ENCODE results near the gene RAB11FIP4.

The RAB11FIP4 gene

DNA sequence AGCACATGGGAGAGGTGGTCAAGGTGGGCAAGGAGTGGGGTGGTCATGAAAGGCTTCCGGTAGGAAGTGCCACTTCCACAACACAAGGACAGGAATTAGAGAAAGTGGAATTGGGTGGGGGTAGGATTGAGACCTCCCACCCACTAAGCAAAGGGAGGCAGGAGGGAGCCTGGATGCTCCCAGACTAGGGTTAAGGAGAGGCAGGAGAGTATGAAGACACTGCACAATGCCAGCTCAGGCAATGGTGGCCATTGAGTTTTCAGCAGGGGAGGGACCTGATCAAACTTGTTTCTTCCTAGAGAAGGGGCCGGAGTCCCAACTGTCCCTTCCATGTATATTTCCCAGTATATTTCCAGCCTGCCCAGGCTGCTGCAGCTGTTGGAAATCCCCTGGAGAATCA, 3.1 kb upstream of the RAB11FIP4 start:
- no peak for DNase-seq

DNA sequence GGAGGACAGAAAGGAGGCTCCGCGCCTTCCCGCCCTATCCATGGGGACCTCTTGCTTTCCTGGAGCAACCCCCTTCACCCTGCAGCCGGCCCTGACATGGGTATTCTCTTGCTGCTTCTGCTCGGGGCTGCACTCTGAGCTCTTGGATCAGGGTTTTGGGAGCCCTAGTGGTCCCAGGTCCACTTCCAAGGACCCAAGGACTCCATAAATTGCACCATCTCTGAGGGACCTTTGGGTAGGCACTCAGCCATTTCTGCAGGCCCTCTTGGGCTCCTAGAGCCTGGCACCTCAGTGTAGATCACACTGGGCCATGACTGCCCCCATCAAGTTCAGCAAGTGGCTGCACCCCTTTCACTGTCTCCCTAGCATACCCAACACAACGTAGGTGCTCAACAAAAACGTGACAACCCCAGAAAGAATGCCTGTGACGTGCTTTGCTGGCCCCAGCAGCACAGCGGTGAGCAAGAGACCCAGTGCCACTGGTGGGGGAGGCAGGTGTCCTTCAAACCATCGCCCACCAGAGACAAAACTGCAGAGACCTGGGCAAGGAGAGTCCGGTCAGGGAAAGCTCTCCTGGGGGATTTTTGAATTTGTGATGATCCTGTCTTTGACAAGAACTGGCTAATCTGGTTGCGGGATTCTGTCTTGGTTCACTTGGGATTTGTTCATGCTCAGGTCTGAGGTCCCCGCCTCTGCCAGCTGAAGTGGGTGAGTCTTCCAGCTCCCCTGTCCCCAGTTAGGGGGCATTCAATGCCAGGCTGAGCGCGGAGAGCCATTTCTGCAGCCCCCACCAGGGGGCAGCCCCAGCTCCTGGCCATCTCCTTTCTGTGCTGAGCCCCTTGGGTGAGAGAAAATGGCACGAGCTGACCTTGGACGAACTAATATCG, 2.5 kb upstream of the RAB11FIP4 start:
- DNase-seq, result peak; percentile 33

DNA sequence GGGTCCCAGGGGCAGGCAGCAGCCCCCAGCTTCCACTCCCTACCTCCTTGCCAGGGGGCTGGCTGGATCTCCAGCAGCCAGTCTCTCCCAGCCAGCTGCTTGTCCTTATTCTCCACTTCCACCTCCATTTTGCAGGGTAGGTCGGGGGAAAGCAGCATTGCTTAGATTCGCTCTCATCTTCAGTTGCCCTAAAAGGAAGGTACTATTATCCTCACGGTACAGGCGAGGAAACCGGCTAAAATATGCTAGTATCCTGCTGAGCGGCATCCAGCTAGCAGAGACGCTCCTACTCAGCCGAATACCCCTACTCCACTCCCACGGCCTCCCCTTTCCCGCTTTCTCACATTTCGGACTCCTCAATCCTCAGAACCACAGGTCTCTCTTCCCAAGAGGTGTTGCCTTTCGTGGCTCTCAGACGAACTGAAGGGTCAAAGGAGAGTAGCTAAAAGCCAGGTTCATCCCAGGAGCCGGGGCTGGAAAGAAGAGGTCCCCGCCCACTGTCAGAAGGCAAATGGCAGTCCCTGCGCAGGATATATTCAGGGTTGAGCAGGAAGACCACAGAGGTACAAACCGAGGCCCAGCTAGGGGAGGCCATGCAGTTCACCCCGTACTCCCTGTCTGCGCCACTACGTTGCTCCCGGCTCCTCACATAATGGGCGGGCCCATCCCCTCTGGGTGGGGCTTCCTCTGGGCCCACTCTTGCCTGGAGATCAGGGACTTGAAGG, 1.7 kb upstream of the RAB11FIP4 start:
- no peak for DNase-seq

DNA sequence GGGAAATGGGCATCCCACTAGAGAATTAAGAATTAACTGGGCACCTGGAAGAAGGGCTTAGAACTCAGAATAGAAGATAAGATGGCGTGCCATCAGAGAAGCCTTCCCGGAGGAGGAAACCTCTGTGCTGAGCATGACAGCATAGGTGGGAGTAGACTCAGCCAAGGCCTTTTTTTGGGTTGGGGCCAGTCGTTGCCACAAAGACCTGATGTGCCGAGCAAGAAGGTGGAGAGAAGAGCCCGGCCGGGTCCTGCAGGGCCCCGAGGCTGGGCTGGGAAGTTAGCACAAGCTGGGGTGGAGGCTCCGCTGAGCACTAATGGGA, 1.1 kb upstream of the RAB11FIP4 start:
- DNase-seq, result no peak

DNA sequence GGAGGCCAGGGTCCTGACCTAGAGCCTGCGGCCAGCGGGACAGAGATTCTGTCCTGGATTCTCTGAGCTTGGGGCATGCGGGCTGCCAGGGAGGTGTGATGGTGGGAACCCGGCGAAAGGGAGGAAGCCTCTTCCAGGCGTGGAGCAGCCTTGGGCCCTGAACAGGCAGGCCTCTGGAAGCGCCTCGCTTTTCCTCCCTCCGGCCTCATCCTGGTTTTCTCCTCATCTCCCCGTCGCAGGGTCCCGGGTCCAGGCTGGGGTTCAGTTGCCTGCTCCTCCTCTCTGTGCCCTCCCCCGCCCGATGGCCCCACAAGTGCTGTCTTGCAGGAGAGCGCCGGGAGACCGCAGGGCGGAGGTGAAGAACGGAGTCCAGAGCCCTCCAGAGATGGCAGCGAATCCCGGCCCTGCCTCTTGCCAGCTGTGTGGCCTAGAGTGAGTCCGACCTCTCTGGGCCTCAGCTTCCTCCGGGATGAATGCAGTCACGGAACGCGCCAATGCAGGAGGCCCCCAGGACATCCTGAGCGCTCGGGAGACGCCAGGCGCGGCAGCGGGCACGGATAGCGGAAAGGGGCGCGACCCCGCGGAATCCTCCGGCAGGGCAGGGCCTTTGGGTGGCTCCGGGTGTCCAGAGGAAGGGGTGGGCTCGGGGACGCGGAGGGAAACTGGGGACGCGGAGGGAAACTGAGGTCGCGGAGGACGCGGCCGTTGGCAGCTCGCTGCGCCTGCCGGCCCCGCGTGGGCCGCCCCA, 553 bp upstream of the RAB11FIP4 start:
- DNase-seq, result no peak

DNA sequence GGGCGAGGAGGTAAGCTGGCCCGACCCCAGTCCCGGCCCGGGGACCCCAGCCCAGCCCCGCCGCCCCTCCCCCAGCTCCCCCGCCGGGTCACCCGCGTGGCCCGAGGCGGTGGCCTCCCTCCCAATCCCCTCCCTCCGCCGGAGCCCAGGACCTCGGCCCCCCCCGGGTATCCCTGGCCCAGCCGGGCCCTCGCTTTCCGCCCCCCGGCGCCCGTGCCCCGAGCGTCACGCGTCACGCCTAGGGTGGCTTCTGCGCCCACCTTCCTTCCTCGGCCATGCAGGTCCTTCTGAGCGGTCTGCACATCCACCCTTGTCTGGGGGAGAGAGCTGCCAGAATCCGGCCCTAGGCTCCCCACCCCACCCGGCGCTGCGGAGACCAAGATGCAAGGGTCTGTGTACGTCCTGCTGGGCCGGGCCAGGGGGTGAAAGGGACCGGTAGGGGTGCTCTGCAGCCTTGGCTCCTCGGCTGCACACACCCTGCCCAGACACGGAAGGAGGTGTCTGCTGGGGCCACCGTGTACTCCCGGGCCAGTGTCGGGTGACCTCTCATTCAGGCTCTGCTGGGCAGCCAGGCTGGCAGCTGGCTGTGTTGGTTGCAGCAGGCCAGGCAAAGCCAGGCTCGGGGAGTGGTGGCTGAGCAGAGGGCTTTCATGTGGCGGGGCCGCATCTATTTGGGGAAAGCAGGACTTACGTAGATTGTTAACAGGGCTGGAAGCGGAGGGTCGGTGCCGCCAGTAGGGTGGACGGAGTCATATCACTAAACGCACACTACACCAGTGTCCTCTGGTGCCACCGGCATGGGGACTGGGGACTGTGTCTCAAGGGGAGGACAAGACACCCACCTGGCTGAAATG, 754 bp downstream of the RAB11FIP4 start:
- DNase-seq, result no peak

DNA sequence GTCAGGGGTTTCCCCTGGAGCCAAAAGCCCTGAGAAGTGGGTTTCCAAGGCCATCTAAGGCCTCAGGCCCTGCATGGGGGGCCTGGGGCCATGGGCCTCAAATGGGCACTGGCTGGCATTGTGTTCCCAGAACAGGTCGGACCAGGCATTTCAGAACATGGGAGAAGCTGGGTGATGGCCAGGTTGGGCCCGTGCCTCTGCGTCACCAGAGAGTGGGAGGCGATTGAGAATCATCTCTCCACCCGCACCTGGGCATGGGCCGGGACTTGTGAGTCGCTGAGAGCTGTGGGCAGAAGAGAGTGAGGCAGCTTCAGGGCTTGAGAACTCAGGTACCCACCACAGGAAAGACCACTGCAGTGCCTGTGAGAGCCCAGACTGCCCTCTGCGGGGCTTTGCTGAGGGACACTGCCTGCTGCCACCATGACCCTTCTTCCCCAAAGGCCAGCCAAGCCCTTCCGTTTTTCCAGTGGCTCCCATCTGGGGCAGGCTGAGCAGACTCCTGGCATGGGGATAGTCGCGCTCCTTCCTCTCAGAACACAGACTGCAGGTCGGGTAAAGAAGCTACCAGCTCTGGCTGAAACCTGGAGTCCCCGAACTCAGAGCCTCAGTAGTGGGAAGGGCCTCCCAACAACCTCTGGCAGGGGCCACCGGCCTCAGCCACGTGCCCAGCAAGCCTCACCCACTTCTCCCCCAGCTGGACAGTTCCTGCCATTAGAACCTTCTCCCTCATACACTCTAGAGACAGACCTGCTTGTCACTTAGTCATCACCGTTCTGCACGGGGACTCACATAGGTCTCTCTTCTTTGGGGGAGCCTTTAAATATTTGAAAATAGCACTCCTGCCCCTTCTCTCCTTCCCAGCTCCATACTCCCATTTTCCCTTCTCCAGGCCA, 1.6 kb downstream of the RAB11FIP4 start:
- no peak for DNase-seq

DNA sequence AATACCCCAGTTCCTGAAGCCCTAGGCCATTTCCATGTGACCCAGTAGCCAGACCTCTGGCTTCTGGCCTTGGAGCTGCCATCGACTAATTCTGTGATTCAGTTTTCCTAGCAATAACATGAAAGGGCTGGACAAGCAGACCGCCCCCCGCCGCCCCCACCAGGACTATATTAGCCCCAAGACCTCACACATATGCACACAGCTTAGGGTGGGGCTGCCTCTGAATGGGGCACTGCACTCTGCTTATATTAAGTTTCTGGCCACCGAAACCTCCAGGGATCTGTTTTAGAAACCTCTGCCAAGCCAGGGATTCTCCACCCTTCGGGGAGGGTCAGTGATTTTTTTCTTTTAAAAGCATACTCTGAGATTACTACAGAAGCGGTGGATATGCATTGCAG, 2.3 kb downstream of the RAB11FIP4 start:
- DNase-seq, result no peak

DNA sequence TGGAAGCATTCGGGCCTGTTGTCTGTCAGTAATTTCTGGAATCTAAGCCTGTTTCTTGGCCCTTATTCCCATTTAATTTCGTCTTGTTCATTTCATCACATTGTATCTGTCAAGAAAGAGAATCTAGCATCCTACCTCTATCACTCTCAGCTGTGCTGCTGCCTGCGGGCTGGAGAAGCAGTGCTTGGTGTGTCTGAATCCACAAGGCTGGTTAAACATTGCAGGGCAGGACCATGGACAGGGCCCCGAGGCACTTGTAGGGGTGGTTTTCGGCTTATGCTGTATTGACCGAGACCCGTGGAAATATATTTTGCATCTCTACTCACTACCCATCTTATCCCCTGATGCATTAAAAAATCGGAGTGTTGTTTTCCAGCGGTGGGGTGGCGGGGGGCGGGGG, 3.1 kb downstream of the RAB11FIP4 start:
- DNase-seq, result peak; percentile 39

DNA sequence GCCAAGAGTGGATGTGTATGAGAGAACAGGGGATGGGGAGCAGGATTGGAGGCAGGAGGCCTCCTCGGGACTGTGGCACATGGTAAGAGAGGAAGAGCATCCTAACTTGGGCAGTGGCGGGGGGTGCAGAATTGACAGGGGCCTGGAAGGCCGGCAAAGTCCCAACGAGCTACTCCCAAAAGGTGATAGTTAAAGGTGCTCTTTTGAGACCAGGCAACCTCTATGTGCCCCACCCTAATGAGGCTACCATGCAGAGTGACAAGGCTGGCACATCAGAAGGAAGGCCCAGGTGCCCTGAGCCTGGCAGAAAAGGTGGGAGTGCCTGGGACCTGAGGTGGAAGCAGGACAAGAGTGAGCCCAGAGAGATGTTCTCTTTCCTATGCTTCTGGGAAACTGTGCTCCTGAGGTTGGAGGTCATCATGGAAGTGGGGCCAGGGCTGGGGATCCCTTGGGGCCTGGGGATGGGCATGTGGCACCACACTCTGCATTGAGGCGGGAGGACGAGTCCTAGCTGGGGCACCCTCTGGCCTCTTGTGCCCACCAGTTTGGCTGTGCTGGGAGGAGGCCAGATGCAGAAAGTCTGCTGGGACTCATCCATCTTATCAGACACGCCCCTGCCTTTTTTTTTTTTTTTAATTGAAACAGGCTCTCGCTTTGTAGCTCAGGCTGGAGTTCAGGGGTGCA, 5.9 kb downstream of the RAB11FIP4 start:
- DNase-seq, result no peak

DNA sequence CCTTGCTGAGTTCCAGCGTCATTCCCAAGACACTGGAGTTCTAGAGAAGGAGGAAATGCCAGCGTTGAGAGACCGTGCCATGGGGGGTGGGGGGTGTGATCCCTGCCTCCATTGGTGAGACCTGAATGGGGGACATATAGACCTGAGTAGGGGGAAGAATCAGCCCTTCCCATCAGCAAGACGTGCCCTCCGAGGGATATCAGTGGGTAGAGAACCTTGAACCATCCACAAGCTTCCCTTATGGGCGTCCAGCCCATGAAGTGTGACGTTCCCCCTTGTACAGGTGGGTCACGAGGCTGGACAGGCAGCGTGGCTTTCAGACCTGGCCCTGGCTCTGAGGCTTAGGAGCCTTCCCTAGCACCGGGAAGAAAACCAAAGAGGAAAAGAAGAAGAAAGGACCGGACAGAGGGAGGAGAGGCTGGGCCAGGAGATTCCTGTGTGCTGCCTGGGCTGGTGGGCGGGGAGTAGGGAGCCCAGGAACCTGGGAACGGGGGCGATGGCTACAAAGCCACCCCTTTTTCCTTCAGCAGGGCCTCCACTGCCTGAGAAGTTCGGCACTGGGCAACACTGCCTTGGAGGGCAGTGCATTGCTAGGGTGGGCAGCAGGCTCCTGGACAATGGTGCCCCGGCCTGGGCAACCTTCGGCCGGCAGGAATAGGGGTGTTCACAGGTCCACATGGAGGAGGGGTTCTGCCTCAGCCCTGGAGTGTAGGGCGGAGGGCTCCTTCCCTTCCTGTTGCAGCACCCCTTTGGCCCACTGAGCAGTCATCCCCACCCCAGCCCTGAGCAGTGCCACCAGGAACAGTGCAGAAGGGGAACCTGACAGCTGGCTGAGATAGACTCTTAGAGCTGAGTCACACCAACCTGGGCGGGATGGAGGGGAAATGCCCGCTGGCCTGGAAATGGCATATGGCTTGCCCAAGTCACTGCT, 7.2 kb downstream of the RAB11FIP4 start:
- no peak for DNase-seq

DNA sequence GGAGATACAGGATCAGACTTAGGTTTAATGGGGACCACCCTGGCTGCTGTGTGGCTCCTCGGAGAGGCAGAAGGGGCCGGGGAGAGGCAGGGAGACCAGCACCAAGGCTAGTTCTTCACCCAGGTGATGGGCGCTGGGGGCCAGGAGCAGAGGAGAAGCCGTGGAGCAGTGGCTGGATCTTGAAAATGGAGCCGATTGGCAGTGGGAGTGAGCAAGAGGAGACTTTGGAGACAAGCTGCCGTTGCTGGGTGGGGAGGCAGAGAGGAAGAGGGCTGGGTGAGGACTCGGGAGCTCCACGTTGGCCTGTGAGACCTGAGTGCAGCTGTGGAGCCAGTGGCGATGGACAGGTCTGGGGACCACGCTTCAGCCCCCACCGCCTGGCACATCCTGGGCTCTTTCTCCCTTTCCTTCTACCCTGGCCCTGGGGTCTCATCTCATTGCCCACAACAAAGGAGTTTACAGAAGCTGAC, 9.0 kb downstream of the RAB11FIP4 start:
- DNase-seq, result no peak

DNA sequence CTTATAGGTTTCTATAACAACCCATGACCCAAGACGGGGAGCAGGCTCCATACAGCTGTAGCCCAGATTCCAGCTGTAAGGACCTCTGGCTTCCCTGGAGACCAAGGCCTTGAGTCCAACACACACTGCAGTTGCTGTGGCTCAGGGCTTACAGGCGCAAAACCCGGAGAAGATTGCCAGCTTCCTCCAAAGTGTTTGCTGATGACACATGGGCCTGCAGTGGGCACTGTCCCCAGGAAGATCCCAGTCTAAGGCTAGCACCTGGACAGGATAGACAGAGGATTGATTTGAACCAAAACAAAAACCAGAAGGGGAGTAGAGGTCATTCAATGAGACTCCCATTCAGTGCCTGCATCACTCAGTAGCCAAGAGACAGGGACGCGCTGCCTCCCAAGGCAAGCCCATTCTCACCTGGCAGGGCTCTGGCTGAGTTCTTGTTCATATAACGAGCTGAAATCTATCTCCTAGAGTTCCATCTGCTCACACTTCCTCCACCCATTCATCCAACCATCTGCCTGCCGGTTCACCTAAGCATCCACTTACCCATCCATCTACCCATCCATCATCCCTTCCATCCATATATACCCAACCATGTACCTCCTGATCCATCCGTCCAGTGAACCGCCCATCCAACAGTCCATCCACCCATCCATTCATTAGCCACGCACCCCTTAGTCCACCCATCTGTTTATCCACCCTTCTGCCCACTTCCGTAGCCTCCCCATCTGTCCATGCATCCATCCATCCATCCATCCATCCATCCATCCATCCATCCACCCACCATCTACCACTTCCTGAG, 10.2 kb downstream of the RAB11FIP4 start:
- DNase-seq, result no peak

DNA sequence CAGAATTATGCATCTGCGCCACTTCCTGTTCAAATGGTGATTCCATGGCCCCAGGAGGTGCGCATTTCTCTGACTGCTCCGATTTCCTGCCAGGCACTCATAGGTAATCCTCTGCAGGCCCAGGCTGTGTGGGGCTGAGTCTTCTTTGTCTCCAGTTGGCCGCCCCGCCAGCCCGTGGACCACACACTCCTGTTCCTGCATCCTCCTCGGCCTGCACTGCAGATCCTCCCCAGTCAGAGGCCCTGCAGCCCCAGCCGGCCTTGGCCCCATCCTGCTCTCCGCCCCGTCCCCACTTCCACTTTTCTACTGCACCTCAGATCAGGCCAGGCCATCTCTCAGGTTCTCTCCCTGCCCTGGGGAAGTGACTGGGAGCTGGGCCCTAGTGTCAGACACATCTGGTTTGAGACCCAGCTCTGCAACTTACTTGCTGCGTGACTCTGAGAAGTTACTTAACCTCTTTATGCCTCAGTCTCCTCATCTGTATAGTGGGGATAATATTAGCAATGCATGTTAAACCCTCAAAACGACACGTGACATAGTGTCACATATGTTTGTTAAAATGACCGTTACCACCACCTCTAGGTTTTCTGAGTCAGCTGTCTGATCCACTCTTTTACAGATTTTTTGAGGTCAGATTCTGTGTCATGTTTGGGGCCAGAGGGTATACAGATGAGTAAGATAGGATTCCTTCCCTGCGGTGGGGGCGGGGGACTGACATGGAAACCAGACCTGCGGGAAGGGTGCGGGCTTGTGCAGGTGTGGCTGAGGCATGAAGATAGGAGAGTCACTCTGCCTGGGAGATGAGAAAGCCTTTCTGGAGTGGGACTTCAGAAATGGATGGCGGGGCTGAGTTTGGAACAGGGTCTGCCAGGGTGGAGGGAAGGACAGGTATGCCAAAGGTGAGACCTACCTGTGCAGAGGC, 12.8 kb downstream of the RAB11FIP4 start:
- DNase-seq, result peak; percentile 16

DNA sequence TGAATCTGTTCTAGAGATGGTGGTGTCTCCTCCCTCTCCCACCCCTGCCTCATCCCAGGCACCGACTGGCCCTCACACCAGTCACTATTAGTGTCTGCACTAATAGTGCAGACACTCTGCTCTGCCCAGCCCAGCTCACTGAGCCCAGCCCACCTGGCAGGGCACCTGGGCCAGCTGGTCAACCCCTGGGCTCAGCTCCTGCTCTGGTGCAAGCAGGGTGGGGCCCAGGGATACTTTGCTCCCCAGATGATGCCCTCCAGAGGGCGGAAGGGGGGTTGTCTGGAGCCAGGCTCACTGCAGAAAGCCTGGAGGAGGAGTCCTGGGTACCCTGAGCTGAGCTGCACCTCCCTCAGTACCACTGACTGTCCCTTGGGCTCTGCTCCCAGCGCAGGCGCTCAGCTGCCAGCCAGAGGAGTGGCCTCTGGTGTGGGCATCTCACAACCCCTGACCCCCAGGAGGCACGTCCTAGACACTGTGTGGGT, 14.5 kb downstream of the RAB11FIP4 start:
- no peak for DNase-seq

DNA sequence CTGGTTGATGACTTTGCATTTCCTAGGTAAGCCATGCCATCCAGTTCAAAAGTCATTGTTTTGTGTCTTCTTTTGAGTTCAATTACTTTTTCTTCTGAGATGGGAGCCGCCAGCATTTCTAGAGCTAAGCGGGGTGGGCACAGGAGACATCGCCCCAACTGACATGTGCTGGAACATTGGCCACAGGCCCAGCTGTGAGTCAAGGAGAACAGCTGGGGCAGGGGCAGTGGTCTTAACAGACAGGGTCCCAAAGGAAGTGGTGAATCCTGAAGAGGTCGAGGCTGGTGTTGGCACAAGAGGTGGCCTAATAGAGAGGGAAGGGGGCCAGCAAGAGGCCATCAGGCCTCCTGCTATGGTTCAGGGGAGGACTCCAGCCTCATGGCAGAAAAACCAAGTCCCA, 17.1 kb downstream of the RAB11FIP4 start:
- no peak for DNase-seq

DNA sequence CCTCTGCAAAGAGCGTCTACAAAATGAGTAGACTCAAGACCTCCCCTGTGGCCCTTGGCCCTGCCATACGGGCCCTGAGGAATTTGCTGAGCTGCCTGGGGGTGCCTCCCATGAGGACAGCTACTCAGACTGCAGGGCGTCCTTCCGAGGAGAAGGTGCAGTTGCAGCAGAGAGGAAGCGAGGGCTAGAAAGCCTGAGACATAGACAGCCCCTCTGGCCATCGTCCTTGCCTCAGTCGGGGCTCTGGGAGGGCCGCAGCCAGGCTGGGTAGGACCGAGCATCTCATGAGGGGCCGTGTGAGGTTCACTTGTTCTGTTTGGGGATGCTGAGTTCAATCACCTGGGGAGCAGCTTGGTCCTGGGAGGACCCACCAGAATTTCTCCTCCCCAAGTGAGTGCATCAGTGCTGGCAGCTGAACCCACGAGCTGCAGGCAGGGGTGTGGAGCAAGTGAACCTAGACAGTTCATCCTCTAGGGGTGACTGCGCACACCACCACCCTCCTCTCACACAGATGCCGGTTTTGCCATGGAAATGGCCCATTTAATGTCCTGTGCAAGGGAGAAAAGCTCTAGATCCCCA, 20.3 kb downstream of the RAB11FIP4 start:
- no peak for DNase-seq
